Muscle layer of colon (tissue), 2 donors: ENCODE results near the gene KCTD5.

ENCODE experiments used
- H3K27ac ChIP-seq: one replicate; pipeline ENCODE4 v1.7.0; 2013; ENCODE audit warnings: low read depth, mild to moderate bottlenecking, low read length, moderate library complexity
- H3K27me3 ChIP-seq, 2 donors: one replicate each; pipeline ENCODE4 v1.7.0; 2013; ENCODE audit warnings: low read length in 2 of 2, mild to moderate bottlenecking in 2 of 2; ENCODE audit not compliant: insufficient read depth in 2 of 2, control insufficient read depth in 1 of 2
- H3K36me3 ChIP-seq: one replicate; pipeline ENCODE4 v1.7.0; 2013; ENCODE audit warnings: mild to moderate bottlenecking, low read length; ENCODE audit not compliant: insufficient read depth
- H3K4me1 ChIP-seq: one replicate; pipeline ENCODE4 v1.7.0; 2013; ENCODE audit warnings: mild to moderate bottlenecking, low read length; ENCODE audit not compliant: insufficient read depth
- H3K4me3 ChIP-seq, 2 donors: one replicate each; pipeline ENCODE4 v1.7.0; 2013; ENCODE audit warnings: low read length in 2 of 2, low read depth in 1 of 2, mild to moderate bottlenecking in 1 of 2, moderate library complexity in 1 of 2
- H3K9ac ChIP-seq: one replicate; pipeline ENCODE4 v1.7.0; 2013; ENCODE audit warnings: low read length
- H3K9me3 ChIP-seq: one replicate; pipeline ENCODE4 v1.7.0; 2013; ENCODE audit warnings: mild to moderate bottlenecking, low read length
- donor health status: abdominal sarcoma.
- donor health status: Adenocarcinoma of cecum.

KCTD5 gene

DNA sequence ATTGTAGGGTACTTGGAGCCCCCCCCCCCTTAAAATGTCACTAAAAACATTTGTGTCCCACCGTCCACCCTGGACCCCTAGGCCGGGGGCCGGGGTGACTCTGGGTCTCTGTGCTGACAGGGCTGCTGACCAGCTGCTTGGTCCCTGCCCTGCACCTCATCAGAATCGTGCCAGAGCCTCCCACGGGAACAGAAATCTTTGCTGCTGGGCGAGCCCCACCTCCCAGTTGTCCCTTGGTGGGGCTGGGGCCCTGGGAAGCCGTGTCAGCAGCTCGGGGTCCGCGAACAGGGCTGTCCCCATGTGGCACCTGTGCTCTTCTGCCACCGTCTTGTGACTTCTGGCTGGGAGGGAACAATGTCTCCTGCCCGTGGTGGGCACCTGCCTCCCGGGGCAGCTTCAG, 18.5 kb downstream of the KCTD5 start:
- no peak overlapping the region for H3K4me3 ChIP-seq
- H3K9me3 ChIP-seq = no peaks in the 10 kb centered on the region
- H3K36me3 ChIP-seq = peaks cover 78% of the 10 kb centered on the region
- no peak overlapping the region for H3K9ac ChIP-seq
- H3K27me3 ChIP-seq = no peaks in the 10 kb centered on the region
- H3K4me1 ChIP-seq = no peaks in the 10 kb centered on the region
- H3K27ac ChIP-seq = no peak overlapping the region

- H3K9me3 ChIP-seq = no peaks in the 10 kb centered on the region
- peaks cover 80% of the 10 kb centered on the region for H3K36me3 ChIP-seq
- H3K4me3 ChIP-seq = no peak overlapping the region
- H3K9ac ChIP-seq = no peak overlapping the region
- H3K27ac ChIP-seq = no peak overlapping the region
- H3K4me1 ChIP-seq = no peaks in the 10 kb centered on the region
- no peaks in the 10 kb centered on the region for H3K27me3 ChIP-seq
Measured at GRCh38 chr16:2701272-2701671, 18.9 kb downstream of the KCTD5 start.

DNA sequence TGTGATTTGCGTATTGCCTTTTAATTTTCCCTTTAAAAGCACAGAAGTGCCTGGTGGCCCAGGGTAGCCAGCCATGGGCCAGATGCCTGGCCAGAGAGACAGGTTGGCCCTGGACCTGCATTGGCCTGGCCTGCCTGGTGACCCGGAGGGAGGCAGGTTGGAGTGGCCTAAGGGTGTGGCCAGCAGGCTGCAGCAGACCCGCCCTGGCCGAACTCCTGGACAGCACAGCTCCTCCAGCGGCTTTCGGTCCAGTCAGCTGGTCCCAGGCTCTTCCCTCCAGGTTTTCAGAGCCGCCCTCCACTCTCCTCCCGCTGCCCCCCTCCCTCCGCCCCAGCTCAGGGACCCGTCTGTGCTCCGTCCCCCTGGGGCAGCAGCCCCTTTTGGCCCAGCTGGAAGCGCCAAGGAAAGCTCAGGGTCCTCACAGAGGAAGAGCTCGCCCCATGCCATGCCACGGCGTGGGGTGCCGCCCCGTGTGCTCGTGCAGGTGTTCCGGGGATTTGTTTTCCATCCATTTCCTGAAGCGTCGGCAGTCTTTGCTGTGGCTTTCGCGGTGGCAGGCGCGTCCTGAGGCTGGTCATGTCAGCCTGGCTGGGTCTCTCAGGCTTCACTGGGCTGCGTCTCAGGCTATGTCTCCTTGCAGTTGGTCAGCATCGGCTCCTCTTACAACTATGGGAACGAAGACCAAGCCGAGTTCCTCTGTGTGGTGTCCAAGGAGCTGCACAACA, 19.6 kb downstream of the KCTD5 start:
- Histone ChIP-seq H3K27ac (no peak overlapping the region), H3K36me3 (peaks cover 77% of the 10 kb centered on the region), H3K9ac (no peak overlapping the region), H3K4me1 (no peaks in the 10 kb centered on the region), H3K9me3 (no peaks in the 10 kb centered on the region), H3K4me3 (no peak overlapping the region), H3K27me3 (no peaks in the 10 kb centered on the region)

DNA sequence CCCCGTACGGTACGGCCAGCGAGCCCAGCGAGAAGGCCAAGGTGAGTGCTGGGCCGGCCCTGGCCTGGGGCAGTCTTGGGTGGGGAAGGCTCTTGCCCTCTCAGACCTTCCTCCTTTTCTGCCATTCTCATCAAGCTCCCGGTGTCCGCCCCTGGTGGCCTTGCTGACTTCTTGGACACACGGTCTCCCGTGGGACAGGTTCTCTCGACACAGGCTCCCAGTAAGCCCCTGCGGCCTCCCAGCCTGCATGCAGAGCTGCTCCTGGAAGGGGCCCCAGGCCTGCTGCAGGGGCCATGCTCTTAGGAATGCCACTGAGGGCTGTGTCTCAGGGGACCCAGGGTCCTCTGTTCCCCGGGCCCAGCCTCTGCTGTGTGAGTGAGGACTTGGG, 20.1 kb downstream of the KCTD5 start:
- no peaks in the 10 kb centered on the region for H3K4me1 ChIP-seq
- H3K9ac ChIP-seq = no peak overlapping the region
- no peaks in the 10 kb centered on the region for H3K27me3 ChIP-seq
- H3K36me3 ChIP-seq = peaks cover 77% of the 10 kb centered on the region
- H3K27ac ChIP-seq = no peak overlapping the region
- no peaks in the 10 kb centered on the region for H3K9me3 ChIP-seq
- no peak overlapping the region for H3K4me3 ChIP-seq

DNA sequence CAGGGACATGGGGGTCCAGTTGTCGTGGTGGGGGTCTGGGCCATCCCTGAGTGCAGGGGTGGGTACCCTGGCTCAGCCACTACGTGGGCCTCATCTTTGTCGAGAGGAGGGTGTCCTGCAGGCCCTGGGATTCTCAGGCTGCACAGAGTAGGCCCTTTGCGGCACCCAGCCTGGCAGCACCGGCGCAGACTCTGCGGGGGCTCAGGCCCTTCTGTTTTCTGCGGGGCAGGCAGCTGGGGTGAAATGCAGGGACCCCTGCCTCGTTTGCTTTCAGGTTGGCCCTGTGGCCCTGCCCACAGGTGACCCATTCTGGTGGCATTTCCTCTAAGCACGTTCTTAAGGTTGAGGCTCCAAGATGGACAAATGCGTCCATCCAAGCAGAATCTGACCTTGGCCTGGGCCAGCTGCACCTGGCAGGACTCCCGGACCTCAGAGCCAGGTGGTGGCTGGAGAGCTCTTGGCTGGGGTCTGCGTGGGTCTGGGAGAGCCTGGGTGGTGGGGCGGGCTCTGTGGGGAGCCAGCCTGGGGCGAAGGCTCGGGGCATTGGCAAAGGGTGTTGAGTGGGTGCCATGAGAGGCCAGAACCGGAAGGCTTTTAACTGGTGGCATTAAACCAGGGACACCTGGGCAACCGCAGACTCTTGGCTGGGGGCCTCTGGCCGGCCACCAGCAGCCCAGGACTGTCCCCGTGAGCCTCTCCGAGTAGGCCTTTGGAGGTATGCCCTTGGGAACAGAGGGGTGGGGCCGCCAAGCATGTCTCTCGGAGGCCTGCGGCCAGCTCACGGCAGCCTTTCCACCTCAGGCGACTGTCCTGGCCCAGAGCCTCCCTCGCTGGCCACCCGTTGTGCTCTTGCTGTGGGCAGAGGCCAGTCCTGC, 20.8 kb downstream of the KCTD5 start:
- Histone ChIP-seq H3K27me3 (no peaks in the 10 kb centered on the region), H3K4me1 (no peaks in the 10 kb centered on the region), H3K36me3 (peaks cover 77% of the 10 kb centered on the region), H3K4me3 (no peak overlapping the region), H3K9me3 (no peaks in the 10 kb centered on the region), H3K9ac (no peak overlapping the region), H3K27ac (no peak overlapping the region)

GRCh38 chr16:2704166-2704982, 22.1 kb downstream of the KCTD5 start:
- H3K9ac ChIP-seq = no peak overlapping the region
- H3K27ac ChIP-seq = no peak overlapping the region
- no peaks in the 10 kb centered on the region for H3K27me3 ChIP-seq
- peaks cover 73% of the 10 kb centered on the region for H3K36me3 ChIP-seq
- no peaks in the 10 kb centered on the region for H3K4me1 ChIP-seq
- no peaks in the 10 kb centered on the region for H3K9me3 ChIP-seq
- no peak overlapping the region for H3K4me3 ChIP-seq

GRCh38 chr16:2704983-2705275, 22.6 kb downstream of the KCTD5 start:
- no peak overlapping the region for H3K9ac ChIP-seq
- no peaks in the 10 kb centered on the region for H3K9me3 ChIP-seq

GRCh38 chr16:2705351-2705750, 23.0 kb downstream of the KCTD5 start:
- no peaks in the 10 kb centered on the region for H3K27me3 ChIP-seq
- no peaks in the 10 kb centered on the region for H3K9me3 ChIP-seq
- no peaks in the 10 kb centered on the region for H3K4me1 ChIP-seq
- no peak overlapping the region for H3K27ac ChIP-seq
- no peak overlapping the region for H3K9ac ChIP-seq
- H3K36me3 ChIP-seq = peaks cover 63% of the 10 kb centered on the region
- no peak overlapping the region for H3K4me3 ChIP-seq

More at GRCh38 chr16:2704983-2705275, 22.6 kb downstream of the KCTD5 start:
- peaks cover 68% of the 10 kb centered on the region for H3K36me3 ChIP-seq
- no peaks in the 10 kb centered on the region for H3K27me3 ChIP-seq
- H3K4me1 ChIP-seq = no peaks in the 10 kb centered on the region
- H3K27ac ChIP-seq = no peak overlapping the region
- H3K4me3 ChIP-seq = no peak overlapping the region

GRCh38 chr16:2706085-2706484, 23.8 kb downstream of the KCTD5 start:
- Histone ChIP-seq H3K4me3 (no peak overlapping the region), H3K9ac (no peak overlapping the region), H3K4me1 (no peaks in the 10 kb centered on the region), H3K36me3 (peaks cover 59% of the 10 kb centered on the region), H3K9me3 (no peaks in the 10 kb centered on the region), H3K27me3 (no peaks in the 10 kb centered on the region), H3K27ac (no peak overlapping the region)

DNA sequence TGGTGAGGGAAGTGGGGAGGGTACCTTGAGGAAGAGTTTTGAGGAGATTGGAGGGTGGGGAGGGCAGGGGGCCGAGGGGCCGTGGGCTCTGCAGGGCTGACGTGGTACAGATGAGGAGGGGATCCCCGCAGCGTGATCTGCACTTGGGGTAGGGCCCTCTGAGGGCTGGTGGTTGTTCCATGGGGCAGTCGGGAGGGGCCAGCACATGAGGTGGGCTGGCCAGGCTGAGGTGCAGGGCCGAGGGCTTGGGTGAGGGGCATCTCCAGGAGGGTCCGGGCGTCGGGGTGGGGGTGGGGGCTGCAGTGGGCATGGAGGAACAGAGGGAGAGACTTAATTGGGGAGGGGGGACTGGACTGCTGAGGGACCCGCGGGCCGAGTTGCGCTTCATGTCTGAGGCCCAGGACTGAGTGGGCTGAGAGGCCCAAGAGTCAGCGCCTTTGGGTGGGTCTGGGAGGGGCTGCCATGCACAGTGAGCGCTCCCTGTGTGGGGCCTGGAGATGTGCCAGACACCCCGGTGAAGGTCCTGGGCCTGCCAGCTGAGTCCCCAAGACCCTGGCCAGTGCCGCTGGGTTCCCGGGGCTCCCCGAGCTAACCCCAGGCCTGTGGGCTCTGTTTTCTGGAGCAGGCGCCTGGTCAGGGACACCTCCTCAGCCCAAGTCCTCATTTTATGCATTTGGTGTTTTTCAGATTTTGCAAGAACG, 24.4 kb downstream of the KCTD5 start:
- H3K9me3 ChIP-seq = no peaks in the 10 kb centered on the region
- no peaks in the 10 kb centered on the region for H3K4me1 ChIP-seq
- H3K36me3 ChIP-seq = peaks cover 55% of the 10 kb centered on the region
- H3K27me3 ChIP-seq = no peaks in the 10 kb centered on the region
- no peak overlapping the region for H3K4me3 ChIP-seq
- no peak overlapping the region for H3K27ac ChIP-seq
- H3K9ac ChIP-seq = no peak overlapping the region
